Left lung (tissue), 10 donors: ENCODE results near the gene ERN2. TPM values are rescaled to one million over a fixed set of nuclear protein-coding genes. Genes with fewer than 3 reads are reported as not detected.

Experiments
- ATAC-seq: fragments of 200-7000 bp; cut with Tn5 transposase; one replicate; pipeline ENCODE4 v1.9.1; 2020; ENCODE audit warnings: moderate library complexity
- DNase-seq, 4 donors: peaks; one replicate each; pipeline ENCODE4 v3.0.0-alpha.2; 2013 to 2020
- H3K27ac ChIP-seq, 2 donors: fragments of 200-600 bp; sonication (generic) in 1 of 2; one replicate each; pipeline versions ENCODE4 v1.5.0 to v1.8.0; 2020 to 2021
- H3K27me3 ChIP-seq, 2 donors: fragments of 200-600 bp; sonication (generic) in 1 of 2; one replicate each; pipeline versions ENCODE4 v1.5.0 to v1.8.0; 2020 to 2021
- H3K36me3 ChIP-seq, 2 donors: fragments of 200-600 bp; sonication (generic) in 1 of 2; one replicate each; pipeline versions ENCODE4 v1.5.0 to v1.8.0; 2020 to 2021
- H3K4me1 ChIP-seq, 2 donors: fragments of 200-600 bp; one replicate each; pipeline ENCODE4 v1.8.0; 2021
- H3K4me3 ChIP-seq, 2 donors: fragments of 200-600 bp; sonication (generic) in 1 of 2; one replicate each; pipeline versions ENCODE4 v1.5.0 to v1.8.0; 2020 to 2021; ENCODE audit warnings: mild to moderate bottlenecking in 1 of 2
- H3K9me3 ChIP-seq, 2 donors: fragments of 200-600 bp; sonication (generic) in 1 of 2; one replicate each; pipeline versions ENCODE4 v1.5.0 to v1.8.0; 2020 to 2021
- intact Hi-C, 2 donors: fragments of 100-400 bp; cut with DNase I; formaldehyde crosslinking; loops; one replicate each; pipeline versions ENCODE4 v1.11.2 to v1.14.2; 2022
- polyA plus RNA-seq, 6 donors: library from polyadenylated mRNA; unstranded; fragments of 120-200 nt; gene quantifications; one replicate each; pipeline ENCODE4 v1.2.1, GENCODE V29; 2013; ENCODE audit not compliant: insufficient read length in 6 of 6
- total RNA-seq, 2 donors: library from RNA; stranded (reverse); fragmentation: NEBNext Ultra II Directional; extraction: Animal tissue kit (Norgen Biotek cat#: 25700); gene quantifications; one replicate each; pipeline ENCODE4 v1.2.1, GENCODE V29; 2021
- TF ChIP-seq, protein P1 (sequence below), 2 donors: fragments of 200-600 bp; sonication (generic) in 1 of 2; IDR thresholded peaks; one replicate each; pipeline versions ENCODE4 v1.5.0 to v1.8.0; 2021; ENCODE audit warnings: antibody characterized with exemption in 2 of 2
- donor health status: DM: no; HTN: yes; CAD: no.
- donor health status: DM: no; HTN: no; CAD: no.

Gene ERN2
- total and polyA plus RNA-seq, 8 donors = 0.10 to 0.84 (median 0.18) TPM; not detected in 1

DNA sequence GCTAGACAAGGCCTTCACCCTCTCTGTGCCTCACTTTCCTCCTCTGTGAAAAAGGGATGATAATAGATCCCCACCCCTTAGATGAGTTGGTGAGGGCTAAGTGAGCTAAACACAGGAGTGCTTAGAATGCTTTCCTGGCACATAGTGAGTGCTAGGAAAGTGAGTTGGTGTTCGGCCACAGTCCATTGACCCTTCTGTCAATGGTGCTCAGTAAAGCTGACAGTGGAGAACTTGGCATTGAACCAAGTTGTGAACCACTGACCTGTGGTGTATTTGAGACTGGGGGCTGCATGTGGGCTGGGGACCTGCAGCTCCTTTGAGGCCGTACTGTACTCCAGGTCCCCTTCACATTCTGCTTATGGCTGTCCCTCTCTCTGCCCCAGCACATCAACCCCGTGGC, 29.5 kb downstream of the ERN2 start:
- ATAC-seq = no peak
- peaks cover 8 to 27% of the 10 kb centered on the region in 2 donors for H3K4me1 ChIP-seq
- H3K9me3 ChIP-seq = no peaks in the 10 kb centered on the region
- DNase-seq = no peak
- intact Hi-C loops = no loop called here
- no peak overlapping the region for H3K27ac ChIP-seq
- no peak overlapping the region for H3K4me3 ChIP-seq
- peaks cover 0 to 68% of the 10 kb centered on the region in 2 donors for H3K36me3 ChIP-seq
- H3K27me3 ChIP-seq = no peaks in the 10 kb centered on the region
- TF ChIP-seq, protein P1, sequence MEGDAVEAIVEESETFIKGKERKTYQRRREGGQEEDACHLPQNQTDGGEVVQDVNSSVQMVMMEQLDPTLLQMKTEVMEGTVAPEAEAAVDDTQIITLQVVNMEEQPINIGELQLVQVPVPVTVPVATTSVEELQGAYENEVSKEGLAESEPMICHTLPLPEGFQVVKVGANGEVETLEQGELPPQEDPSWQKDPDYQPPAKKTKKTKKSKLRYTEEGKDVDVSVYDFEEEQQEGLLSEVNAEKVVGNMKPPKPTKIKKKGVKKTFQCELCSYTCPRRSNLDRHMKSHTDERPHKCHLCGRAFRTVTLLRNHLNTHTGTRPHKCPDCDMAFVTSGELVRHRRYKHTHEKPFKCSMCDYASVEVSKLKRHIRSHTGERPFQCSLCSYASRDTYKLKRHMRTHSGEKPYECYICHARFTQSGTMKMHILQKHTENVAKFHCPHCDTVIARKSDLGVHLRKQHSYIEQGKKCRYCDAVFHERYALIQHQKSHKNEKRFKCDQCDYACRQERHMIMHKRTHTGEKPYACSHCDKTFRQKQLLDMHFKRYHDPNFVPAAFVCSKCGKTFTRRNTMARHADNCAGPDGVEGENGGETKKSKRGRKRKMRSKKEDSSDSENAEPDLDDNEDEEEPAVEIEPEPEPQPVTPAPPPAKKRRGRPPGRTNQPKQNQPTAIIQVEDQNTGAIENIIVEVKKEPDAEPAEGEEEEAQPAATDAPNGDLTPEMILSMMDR (IDR thresholded peaks at IDR 0.05) = no peak

DNA sequence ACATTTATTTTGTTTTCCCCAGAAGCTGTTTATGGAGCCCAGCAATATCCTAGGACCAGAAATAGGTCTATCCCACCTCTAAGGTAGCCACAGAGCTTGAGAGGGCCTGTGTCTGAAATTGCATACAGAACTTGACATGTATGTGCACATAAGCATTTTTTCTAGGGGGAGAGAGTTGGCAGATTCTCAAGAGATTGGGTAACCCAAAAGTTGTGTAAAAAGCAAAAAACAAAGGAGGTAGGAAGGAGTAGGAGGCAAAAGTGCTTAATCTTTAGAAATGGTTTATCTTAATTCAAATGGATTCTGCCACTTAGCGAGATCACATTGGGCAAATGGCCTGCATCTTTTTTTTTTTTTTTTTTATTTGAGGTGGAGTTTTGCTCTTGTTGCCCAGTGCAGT, 30.8 kb downstream of the ERN2 start:
- ATAC-seq = no peak
- peak in 1 of 4 donors; percentile 46 for DNase-seq
- no peaks in the 10 kb centered on the region for H3K9me3 ChIP-seq
- H3K27ac ChIP-seq = no peak overlapping the region
- peaks cover 12 to 32% of the 10 kb centered on the region in 2 donors for H3K4me1 ChIP-seq
- intact Hi-C loops = no loop called here
- H3K27me3 ChIP-seq = no peaks in the 10 kb centered on the region
- TF ChIP-seq, protein P1 (IDR thresholded peaks at IDR 0.05) = no peak
- H3K36me3 ChIP-seq = peaks cover 0 to 55% of the 10 kb centered on the region in 2 donors
- no peak overlapping the region for H3K4me3 ChIP-seq

DNA sequence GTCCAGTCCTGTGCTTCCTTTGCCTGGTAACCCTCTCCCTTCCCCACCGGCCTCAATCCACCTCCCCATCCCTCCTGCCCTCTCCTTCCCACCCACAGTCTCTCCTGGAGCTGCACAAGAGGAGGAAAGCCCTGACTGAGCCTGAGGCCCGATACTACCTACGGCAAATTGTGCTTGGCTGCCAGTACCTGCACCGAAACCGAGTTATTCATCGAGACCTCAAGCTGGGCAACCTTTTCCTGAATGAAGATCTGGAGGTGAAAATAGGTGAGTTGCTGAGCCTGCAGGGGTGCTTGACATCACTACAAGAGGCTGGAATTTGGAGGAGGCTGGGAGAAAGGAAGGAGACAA, 33.1 kb downstream of the ERN2 start:
- peaks cover 12 to 32% of the 10 kb centered on the region in 2 donors for H3K4me1 ChIP-seq
- intact Hi-C loops = no loop called here
- H3K4me3 ChIP-seq = no peak overlapping the region
- H3K27me3 ChIP-seq = no peaks in the 10 kb centered on the region
- peaks cover 0 to 43% of the 10 kb centered on the region in 2 donors for H3K36me3 ChIP-seq
- H3K9me3 ChIP-seq = no peaks in the 10 kb centered on the region
- ATAC-seq (no peak), DNase-seq (no peak)
- TF ChIP-seq, protein P1 (IDR thresholded peaks at IDR 0.05) = no peak
- H3K27ac ChIP-seq = no peak overlapping the region

DNA sequence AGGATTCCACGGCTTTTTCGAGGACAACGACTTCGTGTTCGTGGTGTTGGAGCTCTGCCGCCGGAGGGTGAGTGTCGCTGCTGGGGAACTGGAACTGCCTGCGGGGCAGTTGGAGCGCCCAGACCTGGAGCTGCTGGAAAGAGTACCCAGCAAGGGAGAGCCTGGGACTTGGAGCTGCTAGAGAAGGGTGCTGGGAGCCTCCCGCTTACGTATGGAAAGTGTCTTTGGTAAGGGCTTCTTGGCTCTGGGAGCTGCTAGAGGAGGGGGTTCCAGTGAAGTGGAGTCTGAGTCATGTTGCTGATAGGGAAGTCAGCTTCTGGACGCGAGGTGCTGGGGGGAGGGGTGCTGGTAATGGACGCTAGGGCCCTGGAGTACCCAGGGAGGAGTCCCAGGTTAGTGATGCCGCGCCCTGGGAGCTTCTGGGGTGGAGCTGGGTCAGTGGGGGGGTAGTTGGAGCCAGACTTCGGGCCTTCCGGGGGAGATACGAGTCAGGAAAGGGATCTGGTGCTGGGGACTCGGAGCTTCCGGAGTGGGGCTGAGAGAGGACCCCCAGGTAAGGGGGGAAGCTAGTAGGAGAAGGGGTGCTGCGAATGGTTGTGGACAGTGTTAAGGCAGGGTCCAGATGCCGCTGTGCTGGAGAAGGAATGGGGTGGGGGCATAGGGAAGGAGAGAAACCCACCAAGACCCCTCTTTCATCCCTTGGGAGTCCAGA, 33.6 kb downstream of the ERN2 start:
- Histone ChIP-seq H3K4me1 (peaks cover 12 to 32% of the 10 kb centered on the region in 2 donors), H3K4me3 (peak overlapping the region; percentile 47 to 49), H3K9me3 (no peaks in the 10 kb centered on the region), H3K27me3 (no peaks in the 10 kb centered on the region), H3K27ac (no peak overlapping the region), H3K36me3 (peaks cover 0 to 41% of the 10 kb centered on the region in 2 donors)
- intact Hi-C loops = no loop called here
- TF ChIP-seq, protein P1 (IDR thresholded peaks at IDR 0.05) = no peak
- peak; percentile 32 for ATAC-seq
- DNase-seq = peak in 2 of 4 donors; percentile 50 to 82

DNA sequence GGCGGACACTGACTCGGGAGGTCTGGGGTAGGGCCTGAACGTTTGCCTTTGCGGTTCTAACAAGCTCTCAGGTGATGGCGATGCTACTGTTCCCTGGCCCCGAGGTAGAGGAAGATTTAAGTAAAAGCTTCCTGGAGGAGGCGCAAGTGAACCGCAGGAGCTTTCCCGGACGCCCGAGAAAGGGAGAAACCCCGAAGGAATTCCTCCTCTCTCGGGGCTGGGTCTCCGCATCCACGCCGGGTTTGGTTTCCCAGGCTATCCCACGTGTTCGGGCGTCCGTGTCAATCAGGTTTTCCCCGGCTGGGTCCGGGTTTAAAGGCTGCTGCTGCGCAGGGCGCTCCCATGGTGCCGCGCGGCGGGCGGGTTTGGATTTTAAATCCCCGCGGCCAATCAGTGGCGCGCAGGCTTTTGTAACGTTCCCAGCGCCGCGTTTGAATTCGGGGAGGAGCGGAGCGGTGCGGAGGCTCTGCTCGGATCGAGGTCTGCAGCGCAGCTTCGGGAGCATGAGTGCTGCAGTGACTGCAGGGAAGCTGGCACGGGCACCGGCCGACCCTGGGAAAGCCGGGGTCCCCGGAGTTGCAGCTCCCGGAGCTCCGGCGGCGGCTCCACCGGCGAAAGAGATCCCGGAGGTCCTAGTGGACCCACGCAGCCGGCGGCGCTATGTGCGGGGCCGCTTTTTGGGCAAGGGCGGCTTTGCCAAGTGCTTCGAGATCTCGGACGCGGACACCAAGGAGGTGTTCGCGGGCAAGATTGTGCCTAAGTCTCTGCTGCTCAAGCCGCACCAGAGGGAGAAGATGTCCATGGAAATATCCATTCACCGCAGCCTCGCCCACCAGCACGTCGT, 34.4 kb downstream of the ERN2 start, which contains the start of gene PLK1:
Gene PLK1 (plus strand): TSS at position 460 of the 844 bp plus-strand sequence. CDS start 44 bp downstream, at position 504.
- Histone ChIP-seq H3K27me3 (no peaks in the 10 kb centered on the region), H3K4me3 (peak within 1 kb of the TSS; percentile 47 to 49), H3K4me1 (peaks cover 12 to 32% of the 10 kb centered on the region in 2 donors), H3K27ac (no peak within 1 kb of the TSS), H3K9me3 (no peaks in the 10 kb centered on the region), H3K36me3 (peaks cover 0 to 38% of the 10 kb centered on the region in 2 donors)
- ATAC-seq (peak; percentile 98), DNase-seq (peak; percentile 72 to 95 (median 85))
- intact Hi-C loops = no loop called here
- TF ChIP-seq, protein P1 (IDR thresholded peaks at IDR 0.05) = peak in 1 of 2 donors; percentile 12
